ENCODE data around the gene TMEM131. TPM values are rescaled to one million over a fixed set of nuclear protein-coding genes. Genes with fewer than 3 reads are reported as not detected.

TMEM131 gene
- total and polyA plus RNA-seq, 10 of the 15 experiments (the other 5 are each of a cell fraction or from before 2014, with no cell fraction given), result 6.0 to 48.2 (median 23.2) TPM

DNA sequence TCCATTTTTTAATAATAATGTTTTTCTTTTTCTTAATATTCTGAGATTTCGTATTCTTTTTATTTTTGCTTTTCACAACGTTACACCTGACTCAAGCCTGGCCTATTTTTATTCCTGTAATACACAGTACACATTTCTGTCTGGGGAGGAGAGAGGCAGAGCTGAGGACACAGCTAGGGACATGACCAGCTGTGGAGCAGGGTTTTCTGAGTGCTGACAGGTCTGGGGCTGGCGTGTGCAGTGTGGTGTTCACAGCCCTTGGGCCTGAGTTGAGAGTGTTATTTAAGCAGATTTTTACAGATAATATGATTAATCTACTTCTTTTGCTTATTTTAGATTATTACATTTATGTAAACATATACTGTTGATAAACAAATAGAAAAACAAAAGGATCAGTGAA is 226.4 kb downstream of the TMEM131 start:
- BruUV-seq (replicated peaks), result no TSS peak
- no peaks in the 10 kb centered on the region for H3K27me3 ChIP-seq (replicated peaks in 1 of 2; ENCODE audit: control insufficient read depth in 2 of 2, insufficient read depth in 2 of 2, low read length in 1 of 2)
- ChIA-PET CTCF (interaction anchor here (3.2 kb wide), 1 partner anchor 28 kb away, joined by 16 read pairs; no protein-coding TSS in a partner anchor), RAD21 (ENCODE audit: unreplicated experiment) (no interaction called here), SMC1A (ENCODE audit: uncharacterized antibody, unreplicated experiment) (no interaction called here), POLR2A (interaction anchor here (0.7 kb wide), 1 partner anchor 418 kb away, joined by 3 read pairs; no protein-coding TSS in a partner anchor)
- no peak overlapping the region for H3K4me2 ChIP-seq (ENCODE audit: control insufficient read depth, insufficient read depth)
- intact Hi-C loops (cut with micrococcal nuclease; ENCODE audit: unreplicated experiment), result no loop called here
- no peaks in the 10 kb centered on the region for H4K20me1 ChIP-seq (ENCODE audit: control insufficient read depth, insufficient read depth)
- no peaks in the 10 kb centered on the region for H3K79me2 ChIP-seq (ENCODE audit: control insufficient read depth, insufficient read depth, low read length)
- H2AFZ ChIP-seq (ENCODE audit: control insufficient read depth, low read depth, low read length), result no peak overlapping the region
- FAIRE-seq (no peak), DNase-seq (ENCODE audit: low read depth, low spot score) (no peak), ATAC-seq (no peak)
- H3K27ac ChIP-seq (ENCODE audit: control insufficient read depth, insufficient read depth), result no peak overlapping the region
- H3K4me3 ChIP-seq, result no peak overlapping the region
- H3K9ac ChIP-seq (ENCODE audit: control insufficient read depth, insufficient read depth, low read length), result no peak overlapping the region
- TF ChIP-seq MYC (IDR thresholded peaks at IDR 0.05; ENCODE audit: insufficient read depth, insufficient read length, insufficient replicate concordance, low read length, severe bottlenecking) (no peak), EP300 (IDR thresholded peaks at IDR 0.05; ENCODE audit: borderline replicate concordance in 1 of 2, control insufficient read depth in 1 of 2, low read depth in 2 of 2, low read length in 2 of 2) (no peak), HDAC6 (IDR thresholded peaks at IDR 0.05; ENCODE audit: unreplicated experiment) (no peak), ZNF24 (IDR thresholded peaks at IDR 0.05) (no peak), GABPA (IDR thresholded peaks at IDR 0.05; ENCODE audit: low read depth) (no peak), PML (IDR thresholded peaks at IDR 0.05; ENCODE audit: low read length) (no peak)
- H3K9me3 ChIP-seq (replicated peaks; ENCODE audit: control insufficient read depth, insufficient read depth, low read length), result no peaks in the 10 kb centered on the region
- in situ Hi-C loops (cut with MboI), result no loop called here
- H3K36me3 ChIP-seq (ENCODE audit: control insufficient read depth in 2 of 2, insufficient read depth in 2 of 2, low read length in 1 of 2), result peaks cover 9 to 12% of the 10 kb centered on the region in 2 experiments
- H3K4me1 ChIP-seq (ENCODE audit: control insufficient read depth, insufficient read depth, low read length), result no peaks in the 10 kb centered on the region
- WGBS (ENCODE audit: insufficient coverage, insufficient replicate concordance, low lambda C conversion rate, missing lambda C conversion rate), result 100% methylated on average over 3 of the region's 3 CpGs

DNA sequence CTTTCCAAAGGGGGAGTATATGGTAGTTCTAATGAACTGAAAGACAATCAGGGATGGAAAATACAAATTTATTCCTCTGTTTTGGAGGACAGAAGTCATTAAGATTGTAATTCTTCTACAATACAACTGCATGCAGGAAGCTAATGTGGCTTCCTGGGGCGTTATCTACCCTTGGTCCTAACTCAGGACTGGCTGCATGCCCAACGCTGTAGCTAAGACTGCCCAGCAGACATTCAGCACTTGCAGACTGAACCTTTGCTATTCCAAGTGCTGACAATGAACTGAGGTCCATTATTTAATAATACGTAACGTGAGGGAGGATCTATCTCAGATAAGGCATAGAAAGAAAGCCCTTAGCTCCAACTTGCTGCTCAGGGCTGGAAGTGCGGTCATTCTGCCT is 229.2 kb downstream of the TMEM131 start:
- DNase-seq (ENCODE audit: low read depth, low spot score) (no peak), FAIRE-seq (no peak), ATAC-seq (no peak)
- no TSS peak for BruUV-seq (replicated peaks)
- RAD21 ChIA-PET (ENCODE audit: unreplicated experiment), result interaction anchor here (2.2 kb wide), 1 partner anchor 40 kb away, joined by 5 read pairs; no protein-coding TSS in a partner anchor
- Histone ChIP-seq H4K20me1 (ENCODE audit: control insufficient read depth, insufficient read depth) (no peaks in the 10 kb centered on the region), H3K4me1 (ENCODE audit: control insufficient read depth, insufficient read depth, low read length) (no peaks in the 10 kb centered on the region), H3K4me2 (ENCODE audit: control insufficient read depth, insufficient read depth) (no peak overlapping the region), H3K9ac (ENCODE audit: control insufficient read depth, insufficient read depth, low read length) (no peak overlapping the region), H3K9me3 (replicated peaks; ENCODE audit: control insufficient read depth, insufficient read depth, low read length) (no peaks in the 10 kb centered on the region), H3K36me3 (ENCODE audit: control insufficient read depth in 2 of 2, insufficient read depth in 2 of 2, low read length in 1 of 2) (peaks cover 11 to 12% of the 10 kb centered on the region in 2 experiments), H3K79me2 (ENCODE audit: control insufficient read depth, insufficient read depth, low read length) (no peaks in the 10 kb centered on the region), H3K4me3 (no peak overlapping the region), H3K27me3 (replicated peaks in 1 of 2; ENCODE audit: control insufficient read depth in 2 of 2, insufficient read depth in 2 of 2, low read length in 1 of 2) (no peaks in the 10 kb centered on the region), H2AFZ (ENCODE audit: control insufficient read depth, low read depth, low read length) (no peak overlapping the region), H3K27ac (ENCODE audit: control insufficient read depth, insufficient read depth) (no peak overlapping the region)
- intact Hi-C loops (cut with micrococcal nuclease; ENCODE audit: unreplicated experiment), result no loop called here
- SMC1A ChIA-PET (ENCODE audit: uncharacterized antibody, unreplicated experiment), result interaction anchor here (1.5 kb wide), 1 partner anchor 619 kb away, joined by 4 read pairs; no protein-coding TSS in a partner anchor
- in situ Hi-C loops (cut with MboI), result no loop called here
- 92% methylated on average over 5 of the region's 5 CpGs for WGBS (ENCODE audit: insufficient coverage, insufficient replicate concordance, low lambda C conversion rate, missing lambda C conversion rate)
- POLR2A ChIA-PET, result no interaction called here
- CTCF ChIA-PET, result interaction anchor here (1.3 to 3.2 kb wide), 4 partner anchors 26 to 619 kb away, joined by 3 to 16 read pairs (median 5); no protein-coding TSS in a partner anchor
- TF ChIP-seq, protein P1, sequence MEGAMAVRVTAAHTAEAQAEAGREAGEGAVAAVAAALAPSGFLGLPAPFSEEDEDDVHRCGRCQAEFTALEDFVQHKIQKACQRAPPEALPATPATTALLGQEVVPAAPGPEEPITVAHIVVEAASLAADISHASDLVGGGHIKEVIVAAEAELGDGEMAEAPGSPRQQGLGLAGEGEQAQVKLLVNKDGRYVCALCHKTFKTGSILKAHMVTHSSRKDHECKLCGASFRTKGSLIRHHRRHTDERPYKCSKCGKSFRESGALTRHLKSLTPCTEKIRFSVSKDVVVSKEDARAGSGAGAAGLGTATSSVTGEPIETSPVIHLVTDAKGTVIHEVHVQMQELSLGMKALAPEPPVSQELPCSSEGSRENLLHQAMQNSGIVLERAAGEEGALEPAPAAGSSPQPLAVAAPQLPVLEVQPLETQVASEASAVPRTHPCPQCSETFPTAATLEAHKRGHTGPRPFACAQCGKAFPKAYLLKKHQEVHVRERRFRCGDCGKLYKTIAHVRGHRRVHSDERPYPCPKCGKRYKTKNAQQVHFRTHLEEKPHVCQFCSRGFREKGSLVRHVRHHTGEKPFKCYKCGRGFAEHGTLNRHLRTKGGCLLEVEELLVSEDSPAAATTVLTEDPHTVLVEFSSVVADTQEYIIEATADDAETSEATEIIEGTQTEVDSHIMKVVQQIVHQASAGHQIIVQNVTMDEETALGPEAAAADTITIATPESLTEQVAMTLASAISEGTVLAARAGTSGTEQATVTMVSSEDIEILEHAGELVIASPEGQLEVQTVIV (IDR thresholded peaks at IDR 0.05; ENCODE audit: borderline replicate concordance, partially characterized antibody), result no peak
- no peak for TF ChIP-seq SP1 (IDR thresholded peaks at IDR 0.05; ENCODE audit: low read depth, low read length)
- TF ChIP-seq NR2C2 (IDR thresholded peaks at IDR 0.05; ENCODE audit: borderline replicate concordance, control insufficient read depth, insufficient read length, low read depth), result no peak
- no peak for TF ChIP-seq FOXK2 (IDR thresholded peaks at IDR 0.05)
- TF ChIP-seq RFX5 (IDR thresholded peaks at IDR 0.05; ENCODE audit: low read depth, low read length), result no peak

All from GM12878 (cell line).